ENCODE data around the gene SLC22A3. TPM values are rescaled to one million over a fixed set of nuclear protein-coding genes. Genes with fewer than 3 reads are reported as not detected.

Gene SLC22A3
- total RNA-seq, 4 donors from 2014 or later, result 49.5 to 75.4 (median 58.2) TPM

DNA sequence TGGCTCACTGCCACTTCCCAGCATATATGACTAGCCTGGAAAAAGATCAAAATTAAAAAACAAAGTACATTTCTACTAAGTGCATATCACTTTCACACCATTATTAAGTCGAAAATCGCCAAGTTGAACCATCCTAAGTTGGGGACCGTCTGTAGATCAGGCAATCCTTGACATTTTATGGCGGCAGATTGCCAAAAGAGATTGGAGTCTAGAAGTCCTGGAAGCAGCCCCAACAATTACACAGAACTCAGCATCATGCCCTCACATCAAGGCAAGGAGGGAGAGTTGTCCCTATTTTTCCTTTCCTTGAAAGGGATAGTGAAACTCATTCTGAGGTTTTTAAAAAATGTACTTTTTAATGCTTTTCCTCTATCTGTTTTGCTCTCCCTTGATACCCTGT is 30.7 kb downstream of the SLC22A3 start:
- Histone ChIP-seq H3K4me3 (no peak overlapping the region), H3K4me1 (peaks cover 19 to 37% of the 10 kb centered on the region in 2 donors), H3K9me3 (no peaks in the 10 kb centered on the region), H3K36me3 (no peaks in the 10 kb centered on the region), H3K27me3 (no peaks in the 10 kb centered on the region), H3K27ac (peak overlapping the region in 3 of 4 donors; percentile 36 to 82 (median 69))
- ATAC-seq, result peak; percentile 14 to 36
- no peak for DNase-seq
- in situ Hi-C loops (cut with MboI; ENCODE audit: low sequenced_read_pairs in 4 of 4), result no loop called here
- intact Hi-C loops (cut with DNase I; ENCODE audit: low total_unique reads), result no loop called here
- no peak for TF ChIP-seq POLR2A (IDR thresholded peaks at IDR 0.05)
- TF ChIP-seq, protein P1, sequence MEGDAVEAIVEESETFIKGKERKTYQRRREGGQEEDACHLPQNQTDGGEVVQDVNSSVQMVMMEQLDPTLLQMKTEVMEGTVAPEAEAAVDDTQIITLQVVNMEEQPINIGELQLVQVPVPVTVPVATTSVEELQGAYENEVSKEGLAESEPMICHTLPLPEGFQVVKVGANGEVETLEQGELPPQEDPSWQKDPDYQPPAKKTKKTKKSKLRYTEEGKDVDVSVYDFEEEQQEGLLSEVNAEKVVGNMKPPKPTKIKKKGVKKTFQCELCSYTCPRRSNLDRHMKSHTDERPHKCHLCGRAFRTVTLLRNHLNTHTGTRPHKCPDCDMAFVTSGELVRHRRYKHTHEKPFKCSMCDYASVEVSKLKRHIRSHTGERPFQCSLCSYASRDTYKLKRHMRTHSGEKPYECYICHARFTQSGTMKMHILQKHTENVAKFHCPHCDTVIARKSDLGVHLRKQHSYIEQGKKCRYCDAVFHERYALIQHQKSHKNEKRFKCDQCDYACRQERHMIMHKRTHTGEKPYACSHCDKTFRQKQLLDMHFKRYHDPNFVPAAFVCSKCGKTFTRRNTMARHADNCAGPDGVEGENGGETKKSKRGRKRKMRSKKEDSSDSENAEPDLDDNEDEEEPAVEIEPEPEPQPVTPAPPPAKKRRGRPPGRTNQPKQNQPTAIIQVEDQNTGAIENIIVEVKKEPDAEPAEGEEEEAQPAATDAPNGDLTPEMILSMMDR (IDR thresholded peaks at IDR 0.05 in 4 of 5, conservative IDR thresholded peaks at IDR 0.05 in 1 of 5), result no peak

DNA sequence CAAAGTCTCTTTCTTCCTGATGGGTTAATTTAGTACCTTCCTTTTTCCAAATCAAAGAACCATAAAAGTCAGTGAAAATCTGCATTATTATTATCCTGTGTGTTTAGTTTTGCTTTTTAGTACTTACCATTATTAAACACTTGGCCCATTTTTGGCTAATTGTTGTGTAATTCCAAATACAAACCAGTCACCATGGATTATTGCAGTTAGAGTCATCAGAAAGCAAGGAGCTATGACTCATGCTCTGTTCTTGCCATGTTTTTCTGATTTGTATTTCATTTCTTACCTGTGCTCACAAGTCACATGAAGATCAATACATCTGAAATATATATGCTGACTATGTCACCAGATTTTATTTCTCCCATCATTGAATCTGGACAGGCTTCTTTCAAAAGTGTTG is 31.3 kb downstream of the SLC22A3 start:
- Histone ChIP-seq H3K4me1 (peaks cover 19 to 32% of the 10 kb centered on the region in 2 donors), H3K4me3 (no peak overlapping the region), H3K27ac (peak overlapping the region; percentile 5 to 82 (median 52)), H3K36me3 (no peaks in the 10 kb centered on the region), H3K27me3 (no peaks in the 10 kb centered on the region), H3K9me3 (no peaks in the 10 kb centered on the region)
- intact Hi-C loops (cut with DNase I; ENCODE audit: low total_unique reads) (no loop called here), in situ Hi-C loops (cut with MboI; ENCODE audit: low sequenced_read_pairs in 4 of 4) (no loop called here)
- TF ChIP-seq, protein P1 (IDR thresholded peaks at IDR 0.05 in 4 of 5, conservative IDR thresholded peaks at IDR 0.05 in 1 of 5), result no peak
- no peak for TF ChIP-seq POLR2A (IDR thresholded peaks at IDR 0.05)
- DNase-seq, result no peak
- ATAC-seq, result peak in 1 of 2 donors; percentile 44

DNA sequence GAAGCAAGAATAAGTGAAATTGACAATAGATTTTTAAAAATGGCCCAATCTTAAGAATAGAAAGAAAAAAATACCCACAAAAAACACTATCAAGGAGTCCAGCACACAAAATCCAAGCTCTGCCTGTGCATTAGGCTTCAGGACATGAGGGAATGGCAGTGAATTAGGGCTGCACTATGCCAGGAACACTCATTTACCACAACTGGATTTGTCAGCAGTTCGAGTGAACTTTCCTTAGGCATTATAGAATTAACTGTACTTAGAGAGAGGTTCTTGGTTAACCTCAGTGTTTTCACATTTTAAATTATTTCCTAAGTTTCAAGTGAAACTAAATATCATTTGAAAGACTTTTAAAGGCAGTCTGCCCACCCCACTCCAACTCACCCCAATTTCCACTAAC is 34.8 kb downstream of the SLC22A3 start:
- Histone ChIP-seq H3K27me3 (no peaks in the 10 kb centered on the region), H3K4me3 (no peak overlapping the region), H3K9me3 (no peaks in the 10 kb centered on the region), H3K4me1 (peaks cover 21 to 45% of the 10 kb centered on the region in 2 donors), H3K27ac (peak overlapping the region in 2 of 4 donors; percentile 32 to 82), H3K36me3 (no peaks in the 10 kb centered on the region)
- ATAC-seq, result no peak
- no peak for DNase-seq
- no peak for TF ChIP-seq POLR2A (IDR thresholded peaks at IDR 0.05)
- intact Hi-C loops (cut with DNase I; ENCODE audit: low total_unique reads), result no loop called here
- in situ Hi-C loops (cut with MboI; ENCODE audit: low sequenced_read_pairs in 4 of 4), result no loop called here

DNA sequence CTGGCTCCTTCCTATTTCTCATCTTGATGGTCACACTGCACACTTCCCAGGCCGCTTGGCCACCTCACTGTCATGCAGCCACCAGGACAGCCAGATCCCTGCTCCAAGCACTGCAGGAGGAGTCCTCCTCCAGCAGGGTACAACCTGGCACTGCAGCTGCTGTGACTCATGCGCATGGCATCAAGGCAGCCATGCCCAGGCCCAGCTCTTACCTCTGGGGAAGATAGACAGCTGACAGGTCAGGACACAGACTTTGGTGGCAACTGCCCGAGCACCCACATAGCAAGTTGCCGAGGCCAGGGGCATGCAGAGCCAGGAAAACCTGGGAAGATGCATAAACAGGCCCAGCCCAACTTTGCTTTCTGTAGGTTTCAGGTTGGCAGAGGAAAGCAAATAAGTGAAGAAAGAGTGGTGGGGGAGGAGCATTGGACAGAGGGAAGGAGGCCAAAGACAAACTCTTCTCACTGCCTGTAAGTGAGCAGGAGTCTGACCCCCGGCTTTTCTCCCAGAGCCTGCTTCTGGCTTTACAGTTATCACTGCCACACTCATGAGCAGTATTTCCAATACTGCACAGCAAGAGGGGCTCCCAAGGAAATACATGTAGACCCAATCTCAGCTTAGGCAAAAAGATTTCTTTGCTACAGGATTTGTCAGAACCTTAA is 38.8 kb downstream of the SLC22A3 start:
- Histone ChIP-seq H3K27me3 (no peaks in the 10 kb centered on the region), H3K9me3 (no peaks in the 10 kb centered on the region), H3K27ac (peak overlapping the region; percentile 68 to 82 (median 78)), H3K36me3 (no peaks in the 10 kb centered on the region), H3K4me3 (no peak overlapping the region), H3K4me1 (peaks cover 26 to 45% of the 10 kb centered on the region in 2 donors)
- in situ Hi-C loops (cut with MboI; ENCODE audit: low sequenced_read_pairs in 4 of 4), result no loop called here
- DNase-seq (peak; percentile 66 to 92), ATAC-seq (peak; percentile 80 to 89)
- intact Hi-C loops (cut with DNase I; ENCODE audit: low total_unique reads), result loop anchor here (5.0 kb wide), 1 partner anchor 35 kb away; no protein-coding TSS in a partner anchor
- no peak for TF ChIP-seq POLR2A (IDR thresholded peaks at IDR 0.05)
- TF ChIP-seq, protein P1 (IDR thresholded peaks at IDR 0.05 in 4 of 5, conservative IDR thresholded peaks at IDR 0.05 in 1 of 5), result peak in 3 of 5 experiments; percentile 10 to 42 (median 23)

DNA sequence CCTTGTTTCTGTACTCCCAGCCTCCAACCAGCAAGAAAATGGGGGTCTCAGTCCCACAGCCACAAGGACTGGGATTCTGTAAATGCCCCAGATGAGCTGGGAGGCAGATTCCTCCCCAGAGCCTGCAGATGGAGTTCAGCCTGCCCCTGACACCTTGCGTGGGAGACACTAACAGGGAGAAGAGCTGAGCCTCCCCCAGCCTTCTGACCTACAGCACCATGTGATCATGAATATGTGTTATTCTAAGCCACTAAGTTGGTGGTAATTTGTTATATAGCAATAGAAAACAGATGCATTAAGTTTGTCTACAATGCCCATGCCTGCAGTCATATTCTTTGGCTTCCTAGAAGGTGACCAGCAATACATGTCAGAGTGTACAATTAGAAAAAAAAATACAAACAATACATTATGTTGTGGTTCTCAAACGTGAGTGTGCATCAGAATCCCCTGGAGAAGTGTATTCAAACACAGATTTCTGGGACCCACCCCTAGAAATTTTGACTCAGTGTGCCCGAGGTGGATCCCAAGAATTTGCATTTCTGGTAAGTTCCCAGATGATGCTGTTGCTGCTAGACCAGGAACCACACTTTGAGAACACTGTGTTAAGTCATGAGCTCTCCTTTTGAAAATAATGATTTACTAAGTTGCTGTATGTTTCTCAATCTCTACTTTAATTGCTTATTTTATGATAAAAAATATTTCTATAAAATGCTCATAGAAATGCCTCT is 39.9 kb downstream of the SLC22A3 start:
- TF ChIP-seq, protein P1 (IDR thresholded peaks at IDR 0.05 in 4 of 5, conservative IDR thresholded peaks at IDR 0.05 in 1 of 5), result no peak
- no peak for TF ChIP-seq POLR2A (IDR thresholded peaks at IDR 0.05)
- in situ Hi-C loops (cut with MboI; ENCODE audit: low sequenced_read_pairs in 4 of 4) (no loop called here), intact Hi-C loops (cut with DNase I; ENCODE audit: low total_unique reads) (loop anchor here (5.0 kb wide), 1 partner anchor 36 kb away; no protein-coding TSS in a partner anchor)
- Histone ChIP-seq H3K27ac (peak overlapping the region; percentile 68 to 82 (median 78)), H3K4me3 (no peak overlapping the region), H3K4me1 (peaks cover 26 to 45% of the 10 kb centered on the region in 2 donors), H3K27me3 (no peaks in the 10 kb centered on the region), H3K9me3 (no peaks in the 10 kb centered on the region), H3K36me3 (no peaks in the 10 kb centered on the region)
- DNase-seq (no peak), ATAC-seq (no peak)
